GM23338 (cell line): ENCODE data around the gene MFSD2A.

ENCODE experiments used
- CREB1 ChIP-seq: fragments of 250-450 bp; sonication (Bioruptor Pico); IDR thresholded peaks from 2 replicates; pipeline ENCODE4 v1.5.0; 2020; ENCODE audit warnings: low read depth, mild to moderate bottlenecking, moderate library complexity
- CTCF ChIP-seq, 2 experiments: fragments of 200-600 bp in 1 of 2; sonication (generic) in 1 of 2; conservative IDR thresholded peaks; 2 replicates each; pipeline versions ENCODE4 v1.5.1 to v1.6.1; 2016 to 2017; ENCODE audit warnings: antibody characterized with exemption in 2 of 2, low read depth in 2 of 2, mild to moderate bottlenecking in 2 of 2, moderate library complexity in 1 of 2
- EZH2 ChIP-seq: fragments of 200-600 bp; sonication (generic); IDR thresholded peaks from one replicate; pipeline ENCODE4 v1.8.0; 2017; ENCODE audit warnings: antibody characterized with exemption, mild to moderate bottlenecking, low read depth; ENCODE audit not compliant: unreplicated experiment
- EZH2phosphoT487 ChIP-seq: fragments of 200-600 bp; sonication (generic); IDR thresholded peaks from one replicate; pipeline ENCODE4 v1.8.1; 2018; ENCODE audit warnings: antibody characterized with exemption; ENCODE audit not compliant: unreplicated experiment
- JUNB ChIP-seq: IDR thresholded peaks from one replicate; pipeline ENCODE4 v1.6.1; 2016; ENCODE audit warnings: antibody characterized with exemption; ENCODE audit not compliant: unreplicated experiment
- NANOG ChIP-seq: IDR thresholded peaks from 2 replicates; pipeline ENCODE4 v1.6.1; 2016; ENCODE audit warnings: antibody characterized with exemption, borderline replicate concordance
- POLR2AphosphoS5 ChIP-seq: IDR thresholded peaks from 2 replicates; pipeline ENCODE4 v1.6.1; 2016; ENCODE audit warnings: antibody characterized with exemption, low read depth
- REST ChIP-seq: IDR thresholded peaks from one replicate; pipeline ENCODE4 v1.6.1; 2018; ENCODE audit warnings: antibody characterized with exemption; ENCODE audit not compliant: unreplicated experiment
- STAT1 ChIP-seq: IDR thresholded peaks from one replicate; pipeline ENCODE4 v1.6.1; 2016; ENCODE audit warnings: antibody characterized with exemption; ENCODE audit not compliant: unreplicated experiment
- ZNF114 ChIP-seq: fragments of 250-450 bp; sonication (Bioruptor Pico); IDR thresholded peaks from 2 replicates; pipeline ENCODE4 v1.5.0; 2020; ENCODE audit warnings: mild to moderate bottlenecking, moderate library complexity
- ZNF331 ChIP-seq: fragments of 250-450 bp; sonication (Bioruptor Pico); IDR thresholded peaks from 2 replicates; pipeline ENCODE4 v1.5.0; 2020; ENCODE audit warnings: low read depth, mild to moderate bottlenecking, moderate library complexity
- ZNF462 ChIP-seq: fragments of 250-450 bp; sonication (Bioruptor Pico); IDR thresholded peaks from 2 replicates; pipeline ENCODE4 v1.5.0; 2020; ENCODE audit warnings: mild to moderate bottlenecking, moderate library complexity
- TF ChIP-seq, protein P1 (sequence below): IDR thresholded peaks from 2 replicates; pipeline ENCODE4 v1.6.1; 2016; ENCODE audit warnings: antibody characterized with exemption

- TF ChIP-seq CTCF (conservative IDR thresholded peaks at IDR 0.05; ENCODE audit: low read depth in 2 of 2) (no peak), POLR2AphosphoS5 (no peak), EZH2 (no peak), CREB1 (no peak), REST (no peak), NANOG (no peak), EZH2phosphoT487 (no peak), ZNF462 (CRISPR knock-in tag) (no peak), JUNB (no peak), STAT1 (no peak), ZNF331 (CRISPR knock-in tag) (no peak), ZNF114 (CRISPR knock-in tag) (no peak)
- TF ChIP-seq, protein P1, sequence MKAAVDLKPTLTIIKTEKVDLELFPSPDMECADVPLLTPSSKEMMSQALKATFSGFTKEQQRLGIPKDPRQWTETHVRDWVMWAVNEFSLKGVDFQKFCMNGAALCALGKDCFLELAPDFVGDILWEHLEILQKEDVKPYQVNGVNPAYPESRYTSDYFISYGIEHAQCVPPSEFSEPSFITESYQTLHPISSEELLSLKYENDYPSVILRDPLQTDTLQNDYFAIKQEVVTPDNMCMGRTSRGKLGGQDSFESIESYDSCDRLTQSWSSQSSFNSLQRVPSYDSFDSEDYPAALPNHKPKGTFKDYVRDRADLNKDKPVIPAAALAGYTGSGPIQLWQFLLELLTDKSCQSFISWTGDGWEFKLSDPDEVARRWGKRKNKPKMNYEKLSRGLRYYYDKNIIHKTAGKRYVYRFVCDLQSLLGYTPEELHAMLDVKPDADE = no peak
Measured at GRCh38 chr1:39928809-39929587, 25.9 kb upstream of the MFSD2A start.
